Ureter (tissue), 1 donor: ENCODE data around the gene OR5T3. TPM values are rescaled to one million over a fixed set of nuclear protein-coding genes. Genes with fewer than 3 reads are reported as not detected.
"Not testable (repeated sequence)": the region's sequence is repeated elsewhere in the genome, so short reads cannot be mapped to it uniquely, and the experiment has no call there.

Source experiments
- DNase-seq: peaks from one replicate; pipeline ENCODE4 v3.0.0-alpha.2; 2020; ENCODE audit warnings: low spot score
- total RNA-seq: library from RNA; stranded (reverse); gene quantifications from one replicate; pipeline ENCODE4 v1.2.4, GENCODE V29; 2023
- donor health status: DM: yes; HTN: yes; CAD: no.

Gene OR5T3
- not detected for total RNA-seq

DNA sequence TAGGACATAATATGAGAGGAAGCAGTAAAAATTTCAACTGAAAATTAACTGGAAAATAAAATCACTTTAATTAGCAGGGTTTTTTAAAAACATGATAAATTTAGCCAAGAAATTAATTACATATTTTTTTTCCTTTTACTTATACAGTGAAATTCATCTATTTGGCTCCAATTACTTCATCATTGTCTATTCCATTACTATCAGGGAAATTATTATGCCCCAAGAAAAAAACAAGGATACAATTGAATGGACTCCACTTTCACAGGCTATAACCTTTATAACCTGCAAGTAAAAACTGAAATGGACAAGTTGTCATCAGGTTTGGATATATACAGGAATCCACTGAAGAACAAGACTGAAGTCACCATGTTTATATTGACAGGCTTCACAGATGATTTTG lies at the start of gene OR5T3:
OR5T3 (plus strand) TSS at position 301 of the 400 bp plus-strand sequence; CDS start at position 301, 0 bp downstream.
- no peak for DNase-seq

DNA sequence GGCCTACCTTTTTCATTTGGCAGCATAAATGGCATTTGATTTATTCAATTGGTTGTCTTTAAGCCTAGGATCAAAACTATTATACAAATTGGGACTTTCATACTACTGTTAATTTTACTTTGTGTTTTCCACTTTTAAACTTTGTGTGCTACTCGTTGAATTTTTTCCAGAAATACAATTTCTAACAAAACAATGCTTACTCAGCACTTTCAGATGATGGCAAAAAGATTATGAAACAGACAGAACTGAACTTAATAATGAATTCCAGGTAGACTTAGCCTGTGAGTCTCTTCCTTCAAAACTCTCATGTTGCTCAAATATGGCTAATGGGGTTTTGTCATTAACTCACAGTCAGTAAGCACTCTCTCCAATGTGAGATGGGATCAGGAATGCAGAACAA lies 44.3 kb upstream of the OR5T3 start:
- no peak for DNase-seq

DNA sequence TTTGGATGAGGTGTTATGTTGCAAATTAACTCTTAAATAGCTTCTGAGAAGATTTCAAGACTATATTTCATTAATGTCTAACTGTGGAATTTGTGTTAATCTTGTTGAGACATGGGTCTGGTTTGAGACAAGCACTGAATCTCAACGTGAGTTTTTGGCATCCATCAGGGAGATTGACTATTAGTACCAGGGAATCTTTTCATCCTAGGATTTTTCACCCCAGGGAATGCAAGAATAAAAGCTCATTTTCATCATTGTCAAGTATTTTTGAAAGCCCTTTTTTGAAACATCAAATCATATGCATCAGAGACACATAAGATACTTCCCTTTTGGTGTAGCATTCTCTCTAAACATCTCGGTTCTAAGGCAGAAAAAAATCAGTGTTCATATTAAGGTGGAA lies 37.5 kb upstream of the OR5T3 start:
- no peak for DNase-seq

GRCh38 chr11:56219735-56220134 lies 32.3 kb upstream of the OR5T3 start:
- not testable (repeated sequence) for DNase-seq

DNA sequence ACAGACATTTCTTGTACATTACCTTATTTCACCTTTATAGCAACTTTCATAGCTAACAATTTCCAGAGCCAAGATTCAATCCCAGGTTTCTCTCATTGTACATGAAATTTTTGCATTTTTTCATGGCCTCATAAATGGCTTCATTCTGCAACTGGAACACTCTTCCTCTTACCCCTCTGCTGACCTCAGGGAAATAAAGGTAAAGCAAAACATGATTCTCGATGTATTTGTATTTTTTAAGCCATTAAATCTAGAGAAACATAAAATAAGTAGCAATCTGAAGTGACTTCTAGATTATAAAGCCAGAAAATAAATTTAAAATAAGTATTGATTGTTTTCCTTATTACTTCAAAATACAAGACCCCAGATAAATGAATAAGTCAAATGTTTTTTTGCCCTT lies 17.9 kb upstream of the OR5T3 start, which contains the start of gene OR5T2:
OR5T2 (minus strand) TSS at position 101 of the 400 bp plus-strand sequence. CDS start 1,193 bp downstream, outside the sequence.
- DNase-seq, result no peak

- no peak for DNase-seq
These were observed 19.0 kb downstream of the OR5T3 start for GRCh38 chr11:56271092-56271491.

GRCh38 chr11:56273854-56274253 lies 21.8 kb downstream of the OR5T3 start, which contains the start of gene OR5T1:
Gene OR5T1, plus strand, starts transcription at chr11:56274154. Its CDS starts 1,485 bp downstream, at chr11:56275639.
- no peak for DNase-seq

DNA sequence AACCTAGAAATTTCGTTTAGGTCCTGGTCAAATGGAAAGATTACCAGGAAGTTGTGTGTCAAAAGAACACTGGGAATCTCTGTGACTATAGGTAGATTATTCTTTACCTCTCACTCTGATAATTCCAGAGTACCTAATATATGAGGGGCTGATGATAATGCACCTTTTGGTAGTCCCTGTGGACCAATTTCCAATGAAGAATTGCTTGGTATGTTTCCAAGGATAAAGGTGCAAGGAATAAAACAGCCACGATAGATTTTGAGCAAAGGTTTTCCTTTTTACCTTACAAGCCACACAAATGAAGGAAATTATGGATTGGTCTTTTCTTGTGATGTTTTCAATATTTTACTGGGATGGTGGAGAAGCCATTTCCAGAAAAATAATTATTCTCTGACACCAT lies 40.1 kb downstream of the OR5T3 start, which contains the start of gene OR8H1:
OR8H1 (minus strand) TSS at position 101 of the 400 bp plus-strand sequence. CDS start 1,192 bp downstream, outside the sequence.
- no peak for DNase-seq

DNA sequence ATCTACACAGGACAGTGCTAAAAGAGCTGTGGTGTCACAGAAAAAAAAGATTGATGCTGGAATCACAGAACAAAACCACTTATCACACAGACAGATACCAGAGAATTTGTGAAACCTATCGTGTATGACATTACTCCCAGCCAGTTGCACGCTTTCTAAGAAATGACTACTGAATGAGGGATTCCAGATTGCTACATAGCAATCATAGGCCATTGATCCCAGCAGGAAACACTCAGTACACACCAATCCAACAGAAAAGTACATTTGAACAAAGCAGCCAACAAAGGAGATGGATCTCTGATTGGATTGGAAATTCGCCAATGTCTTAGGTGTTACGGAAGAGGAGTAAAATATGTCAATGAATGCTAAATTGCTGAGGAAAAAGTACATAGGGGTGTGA lies 44.8 kb downstream of the OR5T3 start:
- no peak for DNase-seq

Other genes starting within 250 kb of the OR5T3 start
- gene OR5AS1, start 224.6 kb upstream of the OR5T3 start, total RNA-seq, result not detected
- not detected for gene OR8I2, start 158.9 kb upstream of the OR5T3 start, total RNA-seq
- gene OR8H2, start 148.6 kb upstream of the OR5T3 start, total RNA-seq, result not detected
- not detected for gene OR8H3, start 129.9 kb upstream of the OR5T3 start, total RNA-seq
- gene OR8J3, start 112.1 kb upstream of the OR5T3 start, total RNA-seq, result not detected
- gene OR8K5, start 91.9 kb upstream of the OR5T3 start, total RNA-seq, result not detected
- gene OR5J2, start 75.6 kb upstream of the OR5T3 start, total RNA-seq, result not detected
- gene OR5T2, start 18.0 kb upstream of the OR5T3 start, total RNA-seq, result not detected
- not detected for gene OR5T1, start 21.9 kb downstream of the OR5T3 start, total RNA-seq
- gene OR8H1, start 40.0 kb downstream of the OR5T3 start, total RNA-seq, result not detected
- gene OR8K3, start 62.9 kb downstream of the OR5T3 start, total RNA-seq, result not detected
- not detected for gene OR8K1, start 93.8 kb downstream of the OR5T3 start, total RNA-seq
- gene OR8J1, start 102.0 kb downstream of the OR5T3 start, total RNA-seq, result not detected
- not detected for gene OR8U1, start 123.4 kb downstream of the OR5T3 start, total RNA-seq
- not detected for gene OR5AL1, start 160.4 kb downstream of the OR5T3 start, total RNA-seq
- gene OR5M3, start 221.1 kb downstream of the OR5T3 start, total RNA-seq, result not detected
- gene OR5M8, start 239.1 kb downstream of the OR5T3 start, total RNA-seq, result not detected